Measurements from ENCODE around the gene KCTD19. TPM values are rescaled to one million over a fixed set of nuclear protein-coding genes. Genes with fewer than 3 reads are reported as not detected.

KCTD19 gene
- total RNA-seq, 1 experiment from 2014 or later, result not detected

DNA sequence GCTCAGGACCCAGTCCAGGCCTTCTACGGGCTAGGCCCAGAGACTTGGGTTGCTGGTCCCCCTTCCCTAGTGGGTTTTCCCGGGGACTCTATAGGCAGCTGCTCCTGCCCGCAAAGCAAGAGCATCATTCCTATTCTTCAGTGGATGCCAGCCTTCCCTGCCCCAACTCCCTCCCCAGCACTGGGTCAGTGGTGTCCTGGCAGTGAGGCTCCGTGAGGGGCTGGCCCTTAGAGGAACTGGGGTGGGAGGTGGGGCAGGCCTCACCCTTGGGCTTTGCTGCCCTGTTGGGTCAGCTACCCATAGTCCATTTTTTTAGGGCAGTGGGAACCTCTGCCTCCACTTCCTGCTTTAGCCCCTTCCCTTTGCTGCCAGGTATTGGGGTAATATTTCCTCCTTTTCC, 55.1 kb downstream of the KCTD19 start:
- Histone ChIP-seq H3K9me2 (ENCODE audit: insufficient read depth) (no peaks in the 10 kb centered on the region), H3K27ac (no peak overlapping the region), H3K27me3 (ENCODE audit: insufficient read depth, low read depth) (no peaks in the 10 kb centered on the region), H3K4me1 (replicated peaks; ENCODE audit: insufficient read depth) (peaks cover 22% of the 10 kb centered on the region), H2AFZ (no peak overlapping the region), H3K36me3 (ENCODE audit: low read depth) (peaks cover 5% of the 10 kb centered on the region; the same call in 1 of the 2 replicates), H3K4me2 (no peak overlapping the region), H3K4me3 (no peak overlapping the region), H3K79me2 (ENCODE audit: low read depth) (peaks cover 7% of the 10 kb centered on the region; the same call in 1 of the 2 replicates), H3F3A (ENCODE audit: insufficient read depth, low read depth) (peaks cover 38% of the 10 kb centered on the region), H3K9me3 (ENCODE audit: insufficient read depth, low read depth) (no peaks in the 10 kb centered on the region), H4K20me1 (ENCODE audit: insufficient read depth) (no peaks in the 10 kb centered on the region)
- CTCF ChIA-PET, result no interaction called here
- POLR2A ChIA-PET (ENCODE audit: unreplicated experiment), result no interaction called here
- no peak for DNase-seq
- no TSS peak for BruUV-seq (replicated peaks)
- TF ChIP-seq EZH2 (IDR thresholded peaks at IDR 0.05; ENCODE audit: low read depth), result no peak
- TF ChIP-seq, protein P1, sequence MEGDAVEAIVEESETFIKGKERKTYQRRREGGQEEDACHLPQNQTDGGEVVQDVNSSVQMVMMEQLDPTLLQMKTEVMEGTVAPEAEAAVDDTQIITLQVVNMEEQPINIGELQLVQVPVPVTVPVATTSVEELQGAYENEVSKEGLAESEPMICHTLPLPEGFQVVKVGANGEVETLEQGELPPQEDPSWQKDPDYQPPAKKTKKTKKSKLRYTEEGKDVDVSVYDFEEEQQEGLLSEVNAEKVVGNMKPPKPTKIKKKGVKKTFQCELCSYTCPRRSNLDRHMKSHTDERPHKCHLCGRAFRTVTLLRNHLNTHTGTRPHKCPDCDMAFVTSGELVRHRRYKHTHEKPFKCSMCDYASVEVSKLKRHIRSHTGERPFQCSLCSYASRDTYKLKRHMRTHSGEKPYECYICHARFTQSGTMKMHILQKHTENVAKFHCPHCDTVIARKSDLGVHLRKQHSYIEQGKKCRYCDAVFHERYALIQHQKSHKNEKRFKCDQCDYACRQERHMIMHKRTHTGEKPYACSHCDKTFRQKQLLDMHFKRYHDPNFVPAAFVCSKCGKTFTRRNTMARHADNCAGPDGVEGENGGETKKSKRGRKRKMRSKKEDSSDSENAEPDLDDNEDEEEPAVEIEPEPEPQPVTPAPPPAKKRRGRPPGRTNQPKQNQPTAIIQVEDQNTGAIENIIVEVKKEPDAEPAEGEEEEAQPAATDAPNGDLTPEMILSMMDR (conservative IDR thresholded peaks at IDR 0.05), result no peak
- intact Hi-C loops (cut with micrococcal nuclease; ENCODE audit: unreplicated experiment), result no loop called here

DNA sequence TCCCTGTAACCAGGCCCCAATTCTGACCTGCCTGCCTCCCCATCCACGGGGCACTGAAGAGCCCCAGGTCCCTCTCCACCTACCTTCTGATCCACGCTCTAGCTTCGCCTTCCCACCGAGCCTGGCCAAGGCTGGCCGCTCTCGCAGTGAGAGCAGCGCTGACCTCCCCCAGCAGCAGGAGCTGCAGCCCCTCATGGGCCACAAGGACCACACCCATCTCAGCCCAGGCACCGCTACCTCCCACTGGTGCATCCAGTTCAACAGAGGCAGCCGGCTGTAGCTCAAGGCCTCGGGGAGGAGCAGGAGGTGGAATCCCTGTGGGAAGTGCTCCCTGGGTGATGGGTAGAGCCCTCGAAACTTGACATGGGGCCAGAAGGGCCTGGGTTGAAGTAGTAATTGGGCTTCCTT, 55.6 kb downstream of the KCTD19 start:
- intact Hi-C loops (cut with micrococcal nuclease; ENCODE audit: unreplicated experiment), result no loop called here
- Histone ChIP-seq H3K9me3 (ENCODE audit: insufficient read depth, low read depth) (no peaks in the 10 kb centered on the region), H3K27ac (no peak overlapping the region), H3K27me3 (ENCODE audit: insufficient read depth, low read depth) (no peaks in the 10 kb centered on the region), H3F3A (ENCODE audit: insufficient read depth, low read depth) (peaks cover 33% of the 10 kb centered on the region), H3K36me3 (ENCODE audit: low read depth) (peaks cover 5% of the 10 kb centered on the region; the same call in 1 of the 2 replicates), H3K4me1 (replicated peaks; ENCODE audit: insufficient read depth) (peaks cover 18% of the 10 kb centered on the region), H3K4me3 (no peak overlapping the region), H2AFZ (no peak overlapping the region), H3K9me2 (ENCODE audit: insufficient read depth) (no peaks in the 10 kb centered on the region), H4K20me1 (ENCODE audit: insufficient read depth) (no peaks in the 10 kb centered on the region), H3K79me2 (ENCODE audit: low read depth) (peaks cover 2% of the 10 kb centered on the region; the same call in 1 of the 2 replicates), H3K4me2 (no peak overlapping the region)
- CTCF ChIA-PET, result no interaction called here
- TF ChIP-seq, protein P1 (conservative IDR thresholded peaks at IDR 0.05), result no peak
- TF ChIP-seq EZH2 (IDR thresholded peaks at IDR 0.05; ENCODE audit: low read depth), result no peak
- no peak for DNase-seq
- no TSS peak for BruUV-seq (replicated peaks)
- POLR2A ChIA-PET (ENCODE audit: unreplicated experiment), result no interaction called here

DNA sequence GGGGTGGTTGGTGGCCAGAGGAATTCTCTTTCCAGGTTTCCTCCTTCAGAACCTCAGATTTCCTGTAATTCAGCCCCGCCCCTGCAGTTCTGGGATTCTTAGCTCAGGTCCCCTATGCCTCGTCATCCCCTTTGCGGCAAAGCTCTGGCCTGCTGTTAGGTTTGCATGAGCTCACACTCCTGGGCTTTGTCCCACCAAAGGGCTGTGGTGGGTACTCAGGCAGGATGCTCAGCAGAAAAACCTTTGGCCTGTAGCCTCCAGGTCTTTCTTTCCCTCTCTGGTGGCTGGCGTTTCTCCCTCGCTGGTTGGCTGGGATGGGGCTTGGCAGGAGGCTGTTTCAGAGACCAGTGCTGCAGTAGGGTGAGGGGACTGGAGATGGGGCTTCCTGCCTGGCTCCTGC, 56.8 kb downstream of the KCTD19 start:
- Histone ChIP-seq H3K27ac (no peak overlapping the region), H3K9me2 (ENCODE audit: insufficient read depth) (no peaks in the 10 kb centered on the region), H3K4me2 (no peak overlapping the region), H2AFZ (no peak overlapping the region), H4K20me1 (ENCODE audit: insufficient read depth) (no peaks in the 10 kb centered on the region), H3K79me2 (ENCODE audit: low read depth) (no peaks in the 10 kb centered on the region), H3K4me1 (replicated peaks; ENCODE audit: insufficient read depth) (peaks cover 18% of the 10 kb centered on the region), H3K9me3 (ENCODE audit: insufficient read depth, low read depth) (no peaks in the 10 kb centered on the region), H3F3A (ENCODE audit: insufficient read depth, low read depth) (peaks cover 25% of the 10 kb centered on the region), H3K4me3 (no peak overlapping the region), H3K27me3 (ENCODE audit: insufficient read depth, low read depth) (no peaks in the 10 kb centered on the region), H3K36me3 (ENCODE audit: low read depth) (no peaks in the 10 kb centered on the region)
- no peak for TF ChIP-seq EZH2 (IDR thresholded peaks at IDR 0.05; ENCODE audit: low read depth)
- TF ChIP-seq, protein P1 (conservative IDR thresholded peaks at IDR 0.05), result no peak
- ChIA-PET POLR2A (ENCODE audit: unreplicated experiment) (interaction anchor here (0.7 to 0.9 kb wide), 4 partner anchors 8 to 62 kb away, joined by 5 to 14 read pairs (median 8); no protein-coding TSS in a partner anchor), CTCF (interaction anchor here (1.0 kb wide), 1 partner anchor 9 kb away, joined by 3 read pairs; no protein-coding TSS in a partner anchor)
- intact Hi-C loops (cut with micrococcal nuclease; ENCODE audit: unreplicated experiment), result no loop called here
- DNase-seq, result peak in 1 of 2 experiments; percentile 69
- no TSS peak for BruUV-seq (replicated peaks)

Measured in PC-9 (cell line).